K562 (cell line): ENCODE measurements around the gene ZNF598. TPM values are rescaled to one million over a fixed set of nuclear protein-coding genes. Genes with fewer than 3 reads are reported as not detected.

Source experiments
- CBX5 ChIP-seq: IDR thresholded peaks from 2 replicates; pipeline ENCODE4 v1.6.1; 2014; ENCODE audit warnings: low read depth, borderline replicate concordance
- E2F1 ChIP-seq: sonication (generic); formaldehyde crosslinking; IDR thresholded peaks from 2 replicates; pipeline ENCODE4 v1.8.1; 2023; ENCODE audit warnings: mild to moderate bottlenecking, missing genetic modification reagents, moderate library complexity
- ETS2 ChIP-seq: IDR thresholded peaks from 2 replicates; pipeline ENCODE4 v1.6.1; 2016; ENCODE audit warnings: borderline replicate concordance, missing genetic modification characterization, mild to moderate bottlenecking, moderate library complexity, missing compliant biosample characterization; ENCODE audit not compliant: poor library complexity, severe bottlenecking
- EZH2 ChIP-seq: IDR thresholded peaks from 2 replicates; pipeline ENCODE4 v1.6.1; 2012; ENCODE audit warnings: low read depth, mild to moderate bottlenecking, inconsistent platforms, low read length, borderline replicate concordance
- GABPB1 ChIP-seq: sonication (generic); formaldehyde crosslinking; IDR thresholded peaks from 2 replicates; pipeline ENCODE4 v1.8.0; 2022; ENCODE audit warnings: mild to moderate bottlenecking, missing genetic modification reagents
- JUNB ChIP-seq: fragments of 450-650 bp; formaldehyde crosslinking; conservative IDR thresholded peaks from 2 replicates; pipeline ENCODE4 v1.4.0; 2020; ENCODE audit warnings: mild to moderate bottlenecking
- MBD2 ChIP-seq: sonication (generic); IDR thresholded peaks from 2 replicates; pipeline ENCODE4 v1.6.1; 2016; ENCODE audit warnings: low read depth, borderline replicate concordance
- MED1 ChIP-seq: sonication (generic); formaldehyde crosslinking; IDR thresholded peaks from 2 replicates; pipeline ENCODE4 v1.8.1; 2023; ENCODE audit warnings: missing genetic modification reagents, borderline replicate concordance
- REST ChIP-seq, 2 experiments: fragments of 450-650 bp; formaldehyde crosslinking in 1 of 2; IDR thresholded peaks; 2 replicates each; pipeline versions ENCODE4 v1.4.0 to v1.6.1; 2014 to 2020; ENCODE audit warnings: mild to moderate bottlenecking in 2 of 2, borderline replicate concordance in 1 of 2, low read depth in 1 of 2
- ZC3H4 ChIP-seq: sonication (generic); formaldehyde crosslinking; IDR thresholded peaks from 2 replicates; pipeline ENCODE4 v1.9.0; 2021; ENCODE audit warnings: missing genetic modification reagents, borderline replicate concordance
- ZNF184 ChIP-seq: sonication (generic); formaldehyde crosslinking; IDR thresholded peaks from 2 replicates; pipeline ENCODE4 v1.5.0; 2020; ENCODE audit warnings: missing genetic modification reagents
- ZNF347 ChIP-seq: fragments of 450-650 bp; formaldehyde crosslinking; IDR thresholded peaks from 2 replicates; pipeline ENCODE4 v1.4.0; 2020; ENCODE audit warnings: low read depth, mild to moderate bottlenecking, moderate library complexity
- ZNF511 ChIP-seq: sonication (generic); formaldehyde crosslinking; IDR thresholded peaks from 2 replicates; pipeline ENCODE4 v1.8.0; 2022; ENCODE audit warnings: mild to moderate bottlenecking, missing genetic modification reagents
- ZNF707 ChIP-seq: fragments of 250-450 bp; sonication (Bioruptor Pico); conservative IDR thresholded peaks from 2 replicates; pipeline ENCODE4 v1.8.0; 2022; ENCODE audit warnings: inconsistent platforms, mild to moderate bottlenecking, moderate library complexity
- ZNF740 ChIP-seq, 3 experiments: fragments of 200-800 bp in 1 of 3; sonication (Bioruptor generic) in 1 of 3; sonication (generic) in 1 of 3; formaldehyde crosslinking in 1 of 3; IDR thresholded peaks; 2 replicates each; pipeline versions ENCODE4 v1.6.1 to v1.8.0; 2016 to 2022; ENCODE audit warnings: mild to moderate bottlenecking in 2 of 3, missing compliant biosample characterization in 2 of 3, missing genetic modification characterization in 2 of 3, missing genetic modification reagents in 1 of 3
- polyA plus RNA-seq, 8 experiments: library from polyadenylated mRNA; depleted of rRNA in 4 of 8; stranded (reverse) in 5 of 8; unstranded in 3 of 8; fragments of >200 nt; fragmentation: Nextera tagmentation in 2 of 8; fragmentation: Illumina TruSeq in 1 of 8; extraction: Ambion mirVana in 2 of 8; extraction: Trizol in 1 of 8; gene quantifications; 2 replicates each; pipeline versions ENCODE4 v1.2.1 to v1.2.3, GENCODE V29; 2011 to 2014; ENCODE audit warnings: inconsistent platforms in 1 of 8, missing spikeins in 1 of 8
- total RNA-seq, 7 experiments: library from RNA; depleted of rRNA in 6 of 7; stranded (reverse); fragments of >200 nt in 6 of 7; fragmentation: Illumina TruSeq in 2 of 7; extraction: Trizol in 2 of 7; gene quantifications; 2 replicates each; pipeline versions ENCODE4 v1.2.1 to v1.2.3, GENCODE V29; 2011 to 2021; ENCODE audit warnings: low replicate concordance in 1 of 7

Gene ZNF598
- total and polyA plus RNA-seq, 9 of the 15 experiments (the other 6 are each of a cell fraction or from before 2014, with no cell fraction given): 0.11 to 115 (median 29.6) TPM

DNA sequence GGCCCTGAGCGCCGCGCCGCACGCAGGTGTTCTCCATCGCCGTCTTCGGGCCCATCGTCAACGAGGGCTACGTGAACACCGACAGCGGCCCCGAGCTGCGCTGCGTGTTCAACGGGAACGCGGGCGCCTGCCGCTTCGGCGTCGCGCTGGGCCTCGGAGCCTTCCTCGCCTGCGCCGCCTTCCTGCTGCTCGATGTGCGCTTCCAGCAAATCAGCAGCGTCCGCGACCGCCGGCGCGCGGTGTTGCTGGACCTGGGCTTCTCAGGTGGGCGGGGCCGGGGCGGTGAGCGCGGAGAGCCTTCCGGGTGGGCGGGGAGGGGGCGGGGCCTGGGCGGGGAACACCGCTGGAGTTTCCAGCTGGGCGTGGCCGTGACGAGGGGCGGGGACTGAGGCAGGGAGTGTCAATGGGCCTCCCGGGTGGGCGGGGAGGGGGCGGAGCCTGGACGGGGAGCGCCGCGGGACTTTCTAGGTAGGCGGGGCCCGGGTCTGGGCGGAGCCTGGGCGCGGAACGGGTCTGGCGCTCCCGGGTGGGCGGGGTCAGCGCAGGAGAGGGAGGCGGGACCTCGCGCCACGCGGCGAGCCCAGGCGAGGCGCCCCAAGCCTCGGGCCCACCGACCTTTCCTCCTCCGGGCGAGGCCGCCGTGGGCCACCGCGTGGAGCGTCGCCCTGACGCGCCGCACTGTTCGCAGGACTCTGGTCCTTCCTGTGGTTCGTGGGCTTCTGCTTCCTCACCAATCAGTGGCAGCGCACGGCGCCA, 17.5 kb downstream of the ZNF598 start (continued):
- TF ChIP-seq REST (IDR thresholded peaks at IDR 0.05; ENCODE audit: borderline replicate concordance) (no peak), REST (CRISPR knock-in tag; IDR thresholded peaks at IDR 0.05; ENCODE audit: low read depth) (peak; percentile 58; the same call in 1 of the 2 replicates), ZNF347 (no peak), JUNB (CRISPR knock-in tag) (no peak), EZH2 (no peak), ZNF707 (CRISPR knock-in tag) (no peak), ZNF511 (peak; percentile 82), ETS2 (no peak), MBD2 (no peak), ZNF740 (CRISPR knock-in tag; IDR thresholded peaks at IDR 0.05) (no peak), ZNF740 (tag; IDR thresholded peaks at IDR 0.05) (no peak), GABPB1 (CRISPR knock-in tag) (peak; percentile 74), CBX5 (no peak), ZNF184 (CRISPR knock-in tag) (no peak), ZC3H4 (CRISPR knock-in tag) (no peak), MED1 (CRISPR knock-in tag) (no peak), E2F1 (CRISPR knock-in tag) (no peak)
